ENCODE results near the gene RACGAP1.

The RACGAP1 gene, protein sequence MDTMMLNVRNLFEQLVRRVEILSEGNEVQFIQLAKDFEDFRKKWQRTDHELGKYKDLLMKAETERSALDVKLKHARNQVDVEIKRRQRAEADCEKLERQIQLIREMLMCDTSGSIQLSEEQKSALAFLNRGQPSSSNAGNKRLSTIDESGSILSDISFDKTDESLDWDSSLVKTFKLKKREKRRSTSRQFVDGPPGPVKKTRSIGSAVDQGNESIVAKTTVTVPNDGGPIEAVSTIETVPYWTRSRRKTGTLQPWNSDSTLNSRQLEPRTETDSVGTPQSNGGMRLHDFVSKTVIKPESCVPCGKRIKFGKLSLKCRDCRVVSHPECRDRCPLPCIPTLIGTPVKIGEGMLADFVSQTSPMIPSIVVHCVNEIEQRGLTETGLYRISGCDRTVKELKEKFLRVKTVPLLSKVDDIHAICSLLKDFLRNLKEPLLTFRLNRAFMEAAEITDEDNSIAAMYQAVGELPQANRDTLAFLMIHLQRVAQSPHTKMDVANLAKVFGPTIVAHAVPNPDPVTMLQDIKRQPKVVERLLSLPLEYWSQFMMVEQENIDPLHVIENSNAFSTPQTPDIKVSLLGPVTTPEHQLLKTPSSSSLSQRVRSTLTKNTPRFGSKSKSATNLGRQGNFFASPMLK

DNA sequence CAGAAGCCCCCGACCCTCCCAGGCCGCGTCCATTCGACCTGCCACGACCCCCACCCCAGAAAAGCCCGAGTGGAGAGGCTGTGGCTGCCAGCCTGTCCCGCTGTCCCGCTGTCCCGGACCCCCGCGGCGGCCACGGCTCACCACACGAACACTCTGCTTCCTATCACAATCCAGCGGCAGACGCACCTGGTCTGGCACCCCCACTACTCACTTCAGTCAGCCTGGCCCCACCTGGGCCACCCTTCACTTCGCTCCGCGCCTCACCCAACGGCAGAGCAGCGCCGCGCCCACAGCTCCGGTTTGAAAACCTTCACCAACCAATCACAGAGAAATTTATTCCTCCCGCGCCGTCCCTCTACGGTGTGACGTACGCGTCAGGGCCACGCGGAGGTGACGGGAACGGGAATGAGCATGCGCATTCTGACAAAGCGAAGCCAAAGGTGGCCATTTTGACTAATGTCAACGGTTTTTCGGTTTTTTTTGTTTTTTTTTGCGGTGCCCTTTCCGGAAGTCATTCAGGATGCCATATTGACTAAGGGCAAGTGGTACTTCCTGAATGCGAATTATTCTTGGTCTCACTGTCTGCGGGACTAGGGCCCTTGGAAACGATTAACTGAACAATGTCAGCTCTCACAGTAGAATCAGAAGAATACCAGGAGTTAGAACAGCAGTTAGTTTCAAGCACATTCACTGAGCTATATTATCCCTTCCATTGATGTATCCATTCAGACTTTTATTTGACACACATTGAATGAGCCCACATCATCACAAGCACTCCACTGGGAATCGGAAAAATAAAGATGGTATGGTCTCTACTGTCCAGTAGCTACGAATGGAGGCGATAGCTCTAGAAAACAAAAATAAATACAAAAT, at the start of gene RACGAP1:
Gene RACGAP1, minus strand, starts transcription at position 308 of the 873 bp plus-strand sequence. CDS start 8,779 bp downstream, outside the sequence.
- peak; percentile 97 to 98 for DNase-seq

- no peak for DNase-seq
Measured at GRCh38 chr12:50073712-50074111, 48.4 kb upstream of the RACGAP1 start.

- no peak for DNase-seq
Measured at GRCh38 chr12:50073206-50073605, 47.9 kb upstream of the RACGAP1 start.

DNA sequence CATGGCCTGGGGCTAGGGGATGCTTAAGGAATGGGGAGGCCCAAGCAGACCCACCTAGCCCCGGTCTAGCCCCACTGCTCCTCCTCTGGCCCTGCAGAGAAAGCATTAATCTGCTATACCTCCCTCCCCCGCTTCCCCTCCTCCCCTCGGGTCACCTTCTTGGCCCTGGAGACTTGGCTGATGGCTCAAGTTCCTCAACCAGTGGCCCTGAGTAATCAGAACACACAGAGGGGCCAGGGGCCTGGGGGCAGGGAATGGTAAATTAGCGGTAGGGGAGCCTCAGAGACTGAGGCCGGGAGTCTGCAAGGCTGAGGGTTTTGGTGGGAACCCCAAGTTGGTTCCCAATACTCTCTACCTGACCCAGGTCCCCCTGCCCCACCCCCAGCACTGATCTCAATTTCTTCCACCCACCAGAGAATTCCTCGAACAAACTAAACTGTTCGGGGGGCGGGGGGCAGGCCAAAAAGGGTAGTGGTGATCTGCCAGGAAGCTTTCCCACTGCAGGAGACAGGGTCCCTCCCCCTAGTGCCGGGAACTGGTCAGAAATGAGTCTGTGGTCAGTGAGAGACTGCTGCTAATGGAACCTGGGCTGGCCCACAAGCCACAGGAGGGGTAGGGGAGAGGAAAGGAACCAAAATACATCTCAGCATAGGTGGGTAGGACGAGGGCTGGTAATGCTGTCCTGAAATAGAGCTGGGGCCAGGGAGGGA, 47.1 kb upstream of the RACGAP1 start:
- DNase-seq = no peak

DNA sequence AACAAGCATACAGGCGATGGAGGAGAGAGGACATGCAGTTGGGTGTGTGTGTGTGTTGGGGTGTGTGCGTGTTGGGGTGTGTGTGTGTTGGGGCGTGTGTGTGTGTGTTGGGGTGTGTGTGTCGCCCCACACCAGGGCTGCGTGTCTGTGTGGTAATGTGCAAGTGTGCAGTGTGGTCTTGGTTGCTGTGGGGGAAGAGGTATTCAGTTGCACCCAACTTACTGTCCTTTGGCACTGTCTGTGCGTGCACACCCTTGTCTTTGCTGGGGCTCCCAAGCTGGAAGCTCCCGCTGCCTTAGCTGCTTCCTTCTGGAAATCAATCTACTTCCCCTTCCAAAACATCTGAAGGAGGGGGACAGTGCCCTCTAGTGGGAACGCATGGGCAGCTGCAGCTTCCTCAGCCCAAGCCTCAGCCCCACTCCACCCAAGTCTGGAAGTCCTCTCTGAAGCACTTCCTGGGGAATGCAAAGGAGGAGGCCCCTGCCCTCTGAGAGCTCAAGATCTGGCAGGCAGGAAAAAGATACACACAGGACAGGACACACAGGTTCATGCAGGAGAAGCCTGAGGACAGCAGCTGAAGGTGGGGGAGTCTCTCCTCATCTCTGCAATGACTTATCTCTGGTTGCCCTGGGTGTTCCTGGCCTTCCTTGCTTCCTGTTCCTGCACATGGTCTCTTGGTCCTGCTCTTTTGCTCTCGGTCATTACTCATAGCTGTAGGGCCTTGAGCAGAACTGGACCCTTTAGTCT, 45.2 kb upstream of the RACGAP1 start:
- peak; percentile 87 to 91 for DNase-seq

DNA sequence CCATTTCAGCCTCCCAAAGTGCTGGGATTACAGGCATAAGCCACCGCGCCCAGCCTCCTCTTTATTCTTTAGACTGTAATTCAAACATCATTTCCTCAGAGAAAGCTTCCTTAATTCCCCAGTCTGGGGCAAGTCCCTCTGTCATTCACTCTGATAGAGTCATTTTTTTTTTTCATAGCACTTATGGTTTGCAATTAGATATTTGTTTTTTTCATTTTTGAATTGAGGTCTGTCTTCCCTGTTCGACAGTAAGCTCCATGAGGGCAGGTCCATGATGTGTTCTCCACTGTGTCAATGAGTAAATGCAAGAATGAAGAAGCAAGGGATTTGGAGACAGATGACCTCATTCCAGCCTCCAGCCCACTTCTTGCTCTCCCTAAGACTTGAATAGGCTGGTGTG, 44.2 kb upstream of the RACGAP1 start:
- no peak for DNase-seq

GRCh38 chr12:50069069-50069468, 43.8 kb upstream of the RACGAP1 start:
- no peak for DNase-seq

DNA sequence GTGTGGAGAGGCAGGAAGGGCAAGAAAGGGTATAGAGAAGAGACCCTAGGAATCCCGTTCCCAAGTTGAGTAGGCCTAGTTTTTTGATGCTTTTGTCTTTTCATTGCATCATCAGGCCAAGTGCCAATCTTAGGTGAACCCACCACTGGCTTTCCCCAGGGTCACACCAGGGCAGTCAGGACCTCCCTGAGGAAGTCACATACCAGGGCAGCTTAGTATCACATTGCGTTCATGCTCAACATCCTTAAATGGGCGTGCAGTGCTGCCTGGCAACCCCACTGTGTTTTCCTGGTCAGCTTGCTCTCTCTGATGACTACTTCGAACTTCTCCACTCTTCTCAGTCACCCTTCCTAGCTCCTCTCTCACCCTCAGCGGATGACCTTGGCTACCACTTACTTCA, 41.1 kb upstream of the RACGAP1 start:
- DNase-seq = peak; percentile 21 to 48

DNA sequence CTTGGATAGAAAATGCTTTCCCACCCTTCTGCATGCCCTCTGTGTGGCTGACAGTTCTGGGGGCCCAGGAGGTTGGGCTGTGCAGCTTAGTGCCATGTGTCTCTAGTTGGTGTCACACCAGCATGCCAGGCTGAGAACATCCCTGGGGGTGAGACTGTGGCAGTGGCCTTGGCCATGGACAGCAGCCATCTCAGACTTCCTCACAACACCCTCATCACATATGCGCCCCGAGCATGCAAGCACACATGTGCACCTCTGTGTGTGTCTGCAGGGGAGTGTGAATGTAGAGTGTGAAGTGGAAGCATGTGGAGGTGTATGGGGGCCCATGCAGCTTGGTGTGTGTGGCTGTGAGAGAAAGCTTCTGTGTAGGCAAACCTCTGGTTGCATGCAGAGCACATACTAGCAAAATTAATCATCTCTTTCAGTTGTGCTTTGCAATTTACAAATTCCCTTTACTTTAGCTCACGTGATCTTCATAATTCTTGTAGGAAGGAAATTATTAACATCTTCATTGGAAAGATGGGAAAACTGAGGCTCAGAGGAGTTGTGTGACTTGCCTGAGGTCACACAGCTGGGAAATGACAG, 40.5 kb upstream of the RACGAP1 start:
- no peak for DNase-seq

DNA sequence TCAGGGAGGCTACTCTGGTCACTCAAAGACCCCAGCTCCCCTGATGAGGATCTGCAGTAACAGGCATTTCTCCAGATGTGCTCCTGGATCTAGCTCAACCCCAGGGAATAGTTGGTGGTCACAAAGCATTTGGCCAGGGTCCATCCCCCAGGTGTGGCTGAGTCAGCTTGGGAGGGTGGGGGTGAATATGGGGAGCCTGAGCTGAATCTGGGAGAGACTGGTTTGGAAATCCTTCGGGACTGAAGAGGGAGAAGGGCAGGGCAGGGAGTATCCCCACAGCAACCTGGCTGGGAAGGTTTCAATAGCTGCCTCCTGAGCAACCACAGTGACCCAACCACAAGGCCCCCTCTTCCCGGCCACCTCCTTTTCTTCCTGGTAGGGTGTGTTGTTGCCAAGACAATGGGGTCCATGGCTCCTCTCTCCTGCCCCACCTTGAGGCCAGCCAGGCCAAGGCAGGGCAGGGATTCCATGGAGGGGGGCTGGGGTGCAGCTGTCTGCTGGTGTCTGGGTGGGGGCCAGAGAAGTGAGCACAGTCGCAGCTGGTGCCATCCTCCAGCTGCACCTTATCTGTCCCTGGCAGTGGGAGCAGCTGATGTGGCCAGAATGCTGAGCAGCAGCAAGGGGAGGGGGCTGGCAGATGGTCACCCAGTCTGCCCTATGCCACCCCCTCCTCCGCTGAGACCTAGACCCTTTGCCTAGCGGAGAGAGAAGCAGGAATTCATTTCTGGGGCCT, 37.6 kb upstream of the RACGAP1 start:
- DNase-seq = no peak

GRCh38 chr12:50061946-50062686, 36.8 kb upstream of the RACGAP1 start:
- peak; percentile 27 to 42 for DNase-seq

DNA sequence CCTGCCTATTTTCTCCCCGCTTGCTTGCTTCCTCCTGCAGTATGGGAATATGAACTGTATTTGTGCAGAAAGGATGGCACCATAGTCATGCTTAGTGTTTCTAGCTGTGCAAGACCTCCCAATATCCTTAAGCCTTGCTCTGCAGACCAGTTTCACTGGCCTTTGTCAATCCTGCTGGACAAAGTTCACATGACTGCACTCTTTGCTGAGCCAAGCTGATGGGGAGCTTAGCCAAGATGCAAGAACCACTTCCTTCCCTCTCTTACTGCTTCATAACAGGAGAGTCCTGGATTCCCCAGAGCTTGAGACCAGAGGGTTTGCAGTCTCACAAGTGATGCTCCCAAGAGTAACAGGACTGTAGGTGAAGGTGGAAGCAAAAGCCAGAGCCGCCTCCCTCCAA, 35.9 kb upstream of the RACGAP1 start:
- peak in 1 of 2 experiments; percentile 33 for DNase-seq

- DNase-seq = no peak
Measured at GRCh38 chr12:50060120-50060468, 34.8 kb upstream of the RACGAP1 start.

DNA sequence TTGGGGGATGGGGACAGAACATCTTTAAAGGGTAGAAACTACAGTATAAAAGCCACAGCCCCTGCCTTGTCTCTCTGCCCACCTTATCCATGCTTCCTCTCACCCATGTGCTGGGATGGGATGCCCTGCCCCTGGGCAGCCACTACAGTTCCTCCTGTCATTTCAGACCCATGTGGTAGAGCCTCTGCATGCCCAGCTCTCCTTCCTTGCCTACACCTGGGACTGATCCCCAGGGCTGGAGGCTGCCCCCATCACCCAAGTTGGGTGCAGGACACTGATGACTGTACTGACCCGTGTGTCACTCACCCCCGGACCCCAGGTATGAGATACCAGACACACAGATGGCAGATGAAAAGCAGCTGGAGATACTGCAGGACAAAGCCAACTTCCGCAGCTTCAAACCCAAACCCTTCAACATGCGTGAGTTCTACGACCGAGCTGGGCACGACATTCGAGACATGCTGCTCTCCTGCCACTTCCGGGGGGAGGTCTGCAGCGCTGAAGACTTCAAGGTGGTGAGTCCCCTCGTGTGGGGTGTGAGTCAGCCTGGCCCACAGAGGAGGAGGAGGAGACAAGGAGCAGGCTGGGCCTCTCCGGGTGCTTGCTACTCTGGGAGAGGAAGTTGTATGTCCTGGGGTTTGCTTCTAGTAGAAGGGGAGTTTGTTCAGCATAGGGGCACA, 34.3 kb upstream of the RACGAP1 start:
- peak; percentile 95 for DNase-seq

DNA sequence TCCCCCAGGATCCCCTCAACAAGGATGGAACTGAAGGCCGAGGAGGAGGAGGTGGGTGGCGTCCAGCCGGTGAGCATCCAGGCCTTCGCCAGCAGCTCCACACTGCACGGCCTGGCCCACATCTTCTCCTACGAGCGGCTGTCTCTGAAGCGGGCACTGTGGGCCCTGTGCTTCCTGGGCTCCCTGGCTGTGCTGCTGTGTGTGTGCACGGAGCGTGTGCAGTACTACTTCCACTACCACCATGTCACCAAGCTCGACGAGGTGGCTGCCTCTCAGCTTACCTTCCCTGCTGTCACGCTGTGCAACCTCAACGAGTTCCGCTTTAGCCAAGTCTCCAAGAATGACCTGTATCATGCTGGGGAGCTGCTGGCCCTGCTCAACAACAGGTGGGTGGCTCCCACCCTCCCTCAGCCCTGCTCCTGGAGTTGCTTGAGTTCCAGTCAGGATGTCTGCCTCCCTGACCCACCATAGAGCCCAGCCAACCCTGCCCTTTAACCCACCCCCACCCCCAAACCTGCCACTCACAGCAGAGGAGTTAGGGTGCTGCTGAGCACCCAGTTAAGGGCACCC, 33.5 kb upstream of the RACGAP1 start:
- no peak for DNase-seq

DNA sequence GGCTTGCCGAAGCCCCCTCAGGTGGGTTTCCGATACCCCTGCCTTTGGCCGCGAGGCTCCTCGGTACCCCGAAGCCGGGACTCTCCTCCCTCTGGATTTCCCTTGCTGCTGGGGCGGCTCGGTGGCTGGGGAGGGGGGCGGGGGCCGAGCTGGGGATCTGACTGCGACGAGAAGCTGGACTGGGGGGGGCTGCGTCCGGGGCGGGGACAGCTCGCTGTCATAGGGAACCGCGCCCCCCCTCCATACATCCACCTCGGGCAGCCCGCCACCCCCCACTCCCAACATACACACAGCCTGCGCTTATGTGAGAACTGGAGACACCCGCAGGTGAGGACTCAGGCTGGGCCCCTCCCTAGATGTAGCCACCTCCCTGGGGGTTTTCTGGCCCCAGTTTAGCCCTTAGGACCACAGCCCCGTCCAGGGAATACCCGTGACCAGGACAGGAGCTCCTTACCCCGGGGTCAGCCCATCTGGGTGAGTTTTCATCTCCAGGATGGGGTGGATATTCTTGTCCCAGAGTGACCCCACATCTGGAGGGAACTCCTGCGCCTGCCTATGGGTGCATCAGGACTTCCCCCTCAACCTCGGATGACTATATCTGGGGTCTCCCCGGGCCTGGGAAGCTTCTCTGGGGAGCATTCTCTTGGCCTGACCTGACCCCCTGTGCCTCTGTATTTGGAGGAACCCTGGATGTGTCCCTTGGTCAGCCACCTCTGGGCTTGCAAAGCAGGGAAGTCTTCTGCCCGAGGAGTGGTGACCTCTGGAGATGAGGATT, 32.8 kb upstream of the RACGAP1 start:
- DNase-seq = no peak

GRCh38 chr12:50057000-50057841, 31.9 kb upstream of the RACGAP1 start, which contains the start of gene ASIC1:
Gene ASIC1, plus strand, starts transcription at chr12:50057596. Its CDS starts 1,171 bp downstream, at chr12:50058767.
- DNase-seq = peak; percentile 42 to 43
